ENCODE results near the gene ZPBP.

Gene ZPBP

DNA sequence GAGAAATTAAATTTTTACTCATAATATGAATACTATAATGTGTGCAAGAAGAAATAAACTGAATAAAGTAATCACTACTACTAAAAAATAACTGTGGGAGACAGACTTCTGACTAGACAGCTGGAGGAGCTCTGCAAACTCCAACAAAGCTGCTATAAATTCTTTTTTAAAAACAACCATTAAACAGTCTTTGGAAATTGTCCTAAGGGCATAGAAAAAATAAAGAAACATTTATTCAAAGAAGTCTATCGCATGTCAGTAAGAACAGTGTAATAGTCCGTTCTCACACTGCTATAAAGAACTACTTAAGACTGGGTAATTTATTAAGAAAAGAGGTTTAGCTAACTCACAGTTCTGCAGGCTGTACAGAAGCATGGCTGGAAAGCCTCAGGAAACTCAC, 56.0 kb downstream of the ZPBP start:
- DNase-seq = no peak

DNA sequence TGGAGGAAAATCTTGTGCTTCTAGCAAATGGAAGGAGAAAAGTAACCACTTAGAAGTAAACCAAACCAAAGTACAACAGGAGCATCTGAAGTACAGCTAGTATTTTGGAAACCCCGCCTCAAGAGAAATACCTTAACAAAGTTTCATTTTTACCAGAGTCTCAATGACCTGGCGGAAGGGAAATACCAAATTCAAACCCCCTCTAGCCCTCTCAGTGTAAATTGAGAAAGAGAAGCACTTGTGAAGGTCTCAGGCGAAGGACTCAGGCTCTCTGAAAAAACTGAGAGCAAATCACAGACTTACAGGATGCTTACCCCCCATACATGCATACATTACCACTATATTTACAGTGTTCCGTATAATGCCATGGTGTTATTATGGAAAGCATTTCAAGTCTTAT, 70.1 kb downstream of the ZPBP start:
- no peak for DNase-seq

DNA sequence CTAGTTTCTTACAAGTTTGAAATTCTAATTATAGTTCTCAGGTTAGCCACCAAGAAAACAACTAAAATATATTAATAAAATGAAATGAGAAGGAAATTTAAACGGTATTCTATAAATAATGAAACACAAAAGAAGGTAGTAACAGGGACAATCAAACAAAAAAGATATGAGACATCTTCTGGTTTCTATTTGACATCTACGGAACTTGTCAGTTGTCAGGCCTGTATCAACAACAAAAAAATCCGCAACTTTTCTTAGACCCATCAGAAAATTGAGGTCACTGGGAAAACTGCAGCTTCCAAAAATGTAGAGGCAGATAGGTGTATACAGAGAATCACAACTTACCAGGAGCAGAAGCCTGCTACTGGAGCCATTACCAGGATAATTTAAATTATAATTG, 70.6 kb downstream of the ZPBP start:
- DNase-seq = no peak

DNA sequence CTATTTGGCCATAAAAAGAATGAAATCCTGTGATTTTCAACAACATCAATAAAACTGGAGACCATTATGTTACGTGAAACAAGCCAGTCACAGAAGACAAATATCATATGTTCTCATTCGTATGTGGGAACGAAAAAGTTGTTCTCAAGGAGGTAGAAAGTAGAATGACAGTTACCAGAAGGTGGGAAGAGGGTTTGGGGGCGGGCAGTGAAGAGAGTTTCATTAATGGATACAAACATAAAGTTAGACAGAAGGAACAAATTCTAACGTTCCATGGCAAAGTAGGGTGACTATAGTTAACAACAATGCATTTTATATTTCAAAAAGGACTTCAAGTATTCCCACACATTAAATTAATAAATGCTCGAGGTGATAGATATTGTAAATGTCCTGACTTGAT, 97.4 kb downstream of the ZPBP start:
- DNase-seq = no peak

DNA sequence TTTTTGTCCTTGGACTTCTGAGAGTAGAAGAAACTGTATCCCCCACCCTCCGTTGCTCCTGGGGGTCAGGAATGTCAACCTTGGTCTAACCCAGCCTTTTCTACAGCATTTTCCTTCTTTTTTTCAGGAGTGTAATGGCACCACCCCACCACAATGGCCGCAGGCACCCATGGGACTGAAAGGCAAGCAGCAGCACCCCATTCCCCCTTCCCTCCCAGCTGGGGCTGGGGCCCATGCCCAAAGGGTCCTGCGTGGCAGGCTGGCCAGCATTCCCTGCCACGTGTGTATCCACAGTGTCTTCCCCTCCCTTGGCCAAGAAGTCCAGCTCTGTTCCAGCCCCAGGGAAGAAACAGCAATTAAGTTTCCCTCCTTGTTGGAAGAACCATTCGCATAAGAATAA, 106.9 kb downstream of the ZPBP start:
- no peak for DNase-seq

DNA sequence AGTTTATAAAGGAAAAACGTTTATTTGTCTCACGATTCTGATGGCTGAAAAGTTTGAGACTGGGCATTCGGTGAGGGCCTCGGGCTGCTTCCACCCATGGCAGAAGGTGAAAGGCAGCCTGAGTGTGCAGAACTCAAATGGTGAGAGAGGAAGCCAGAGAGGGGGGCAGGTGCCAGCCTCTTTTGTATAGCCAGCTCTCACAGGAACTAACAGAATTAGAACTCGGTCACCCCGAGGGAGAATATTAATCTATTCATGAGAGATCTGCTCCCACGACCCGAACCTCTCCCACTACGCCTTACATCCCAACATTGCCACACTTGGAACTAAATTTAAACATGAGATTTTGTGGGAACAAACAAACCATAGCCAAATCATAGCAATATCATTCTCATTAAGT, 112.6 kb downstream of the ZPBP start:
- no peak for DNase-seq

DNA sequence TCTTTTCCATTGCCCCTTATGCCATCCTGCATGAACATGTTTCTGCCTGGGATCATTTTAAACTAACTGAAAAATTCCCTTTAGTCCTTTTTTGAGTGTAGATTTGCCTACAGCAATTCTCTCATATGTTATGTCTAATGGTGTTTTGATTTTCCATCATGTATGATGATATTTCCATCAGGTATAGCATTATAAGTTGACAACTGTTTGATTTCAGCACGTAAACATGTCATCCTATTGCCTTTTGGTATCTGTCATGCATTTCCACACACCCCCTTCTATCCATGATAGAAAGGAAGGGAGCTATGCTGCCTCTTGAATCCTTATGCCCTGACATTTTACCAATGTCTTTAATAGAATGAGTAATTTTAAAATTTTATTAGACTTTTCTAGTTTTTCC, 116.8 kb downstream of the ZPBP start:
- DNase-seq = no peak

DNA sequence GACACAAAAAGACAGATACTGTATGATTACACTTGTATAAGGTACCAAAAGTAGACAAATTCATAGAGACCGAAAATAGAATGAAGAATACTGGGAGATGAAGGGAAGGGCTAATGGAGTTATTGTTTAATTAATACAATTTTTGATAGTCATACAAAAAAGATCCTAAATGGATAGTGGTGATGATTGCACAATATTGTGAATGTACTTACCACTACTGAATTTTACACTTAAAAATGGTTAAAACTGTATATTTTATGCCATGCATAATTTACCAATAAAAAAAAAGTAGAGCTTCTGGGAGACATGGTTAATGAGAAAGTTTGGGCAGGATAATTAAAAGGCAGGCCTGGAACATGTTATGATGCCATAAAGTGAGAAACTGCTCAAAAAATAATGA, 119.0 kb downstream of the ZPBP start:
- no peak for DNase-seq

DNA sequence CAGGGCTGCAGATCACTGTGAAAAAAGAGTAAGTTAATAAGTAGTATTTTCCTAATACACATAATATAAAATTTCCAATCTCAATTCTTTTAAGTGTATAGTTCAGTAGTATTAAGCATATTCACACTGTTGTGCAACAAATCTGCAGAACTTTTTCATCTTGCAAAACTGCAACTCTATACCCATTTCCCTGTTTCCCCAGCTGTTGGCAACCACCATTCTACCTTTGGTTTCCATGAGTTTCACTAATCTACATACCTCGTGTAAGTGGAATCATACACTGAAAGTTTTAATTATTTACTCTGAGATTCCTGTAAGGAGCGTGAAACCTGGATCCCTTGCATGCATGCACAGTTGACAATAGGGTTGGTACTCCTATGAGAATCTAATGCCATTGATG, 155.4 kb downstream of the ZPBP start:
- no peak for DNase-seq

DNA sequence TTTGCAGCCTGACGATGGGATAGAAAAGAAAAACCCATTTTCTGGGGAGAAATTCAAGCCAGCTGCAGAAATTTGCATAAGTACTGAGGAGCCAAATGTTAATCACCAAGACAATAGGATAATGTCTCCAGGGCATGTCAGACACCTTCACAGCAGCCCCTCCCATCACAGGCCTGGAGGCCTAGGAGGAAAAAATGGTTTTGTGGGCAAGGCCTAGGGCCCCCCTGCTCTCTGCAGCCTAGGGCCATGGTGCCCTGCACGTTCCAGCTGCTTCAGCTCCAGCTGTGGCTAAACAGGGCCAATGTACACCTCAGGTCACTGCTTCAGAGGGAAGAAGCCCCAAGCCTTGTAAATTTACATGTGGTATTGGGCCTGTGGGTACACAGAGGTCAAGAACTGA, 161.4 kb downstream of the ZPBP start:
- no peak for DNase-seq

DNA sequence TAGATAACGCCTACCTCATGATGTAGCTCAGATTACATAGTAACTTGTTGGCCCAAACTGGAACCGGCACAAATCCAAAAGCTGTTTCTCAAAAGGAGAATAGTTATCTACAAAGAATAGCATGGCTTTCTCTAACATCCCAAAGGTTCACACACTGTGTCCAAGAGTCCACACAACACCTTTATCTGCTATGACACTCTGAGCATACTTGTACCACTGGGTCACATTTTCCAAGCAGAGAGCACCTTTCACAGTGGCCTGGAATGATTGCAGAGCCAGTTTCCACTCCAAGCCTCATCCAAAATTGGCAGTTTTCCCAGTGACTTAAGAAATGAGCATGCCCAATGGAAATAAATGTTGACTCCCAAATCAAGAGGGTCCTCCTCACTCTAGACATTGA, 164.3 kb downstream of the ZPBP start:
- DNase-seq = no peak

DNA sequence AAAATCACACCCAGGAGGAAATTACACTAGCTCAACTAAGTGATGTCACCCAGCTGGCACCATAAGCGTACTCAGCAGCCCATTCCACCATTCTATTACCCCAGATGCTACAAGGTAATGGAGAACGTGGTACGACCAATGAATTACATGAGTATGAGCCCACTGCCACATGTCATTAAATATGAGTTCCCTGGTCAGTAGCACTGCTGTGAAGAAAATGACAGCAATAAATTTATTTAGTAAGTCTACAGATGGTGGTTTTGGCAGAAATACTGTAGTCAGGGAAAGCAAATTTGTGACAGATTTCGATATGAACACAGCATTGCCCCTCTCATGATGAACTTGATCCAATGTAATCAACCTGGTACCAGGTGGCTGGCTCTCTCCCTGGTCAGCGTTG, 165.4 kb downstream of the ZPBP start:
- no peak for DNase-seq

DNA sequence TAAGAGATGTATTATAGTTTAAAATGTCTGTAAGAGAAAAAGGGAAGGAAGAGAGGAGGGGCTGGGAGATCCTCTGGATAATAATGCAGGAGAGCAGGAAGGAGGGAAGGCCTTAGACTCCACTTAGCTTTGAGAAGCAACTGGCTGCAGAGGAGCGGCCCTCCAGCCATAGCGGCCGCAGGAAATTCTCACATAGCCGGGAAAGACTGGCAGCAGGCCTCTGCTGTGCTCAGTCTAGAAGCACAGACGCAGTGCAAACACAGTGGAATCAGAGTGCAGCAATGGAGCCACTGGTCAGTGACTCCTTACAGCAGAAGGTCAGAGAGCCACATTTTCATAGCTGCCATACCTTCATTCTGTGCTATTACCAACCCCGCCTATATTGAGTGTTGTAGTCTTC, 166.3 kb downstream of the ZPBP start:
- no peak for DNase-seq

DNA sequence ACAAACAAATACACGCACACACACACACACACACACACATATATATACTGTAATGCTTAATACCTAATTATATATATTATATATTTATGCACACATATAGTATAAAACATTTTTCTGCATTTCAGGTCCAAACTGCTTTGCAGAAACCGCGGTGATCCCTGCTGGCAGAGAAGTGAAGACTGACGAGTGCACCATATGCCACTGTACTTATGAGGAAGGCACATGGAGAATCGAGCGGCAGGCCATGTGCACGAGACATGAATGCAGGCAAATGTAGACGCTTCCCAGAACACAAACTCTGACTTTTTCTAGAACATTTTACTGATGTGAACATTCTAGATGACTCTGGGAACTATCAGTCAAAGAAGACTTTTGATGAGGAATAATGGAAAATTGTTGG, 181.1 kb downstream of the ZPBP start:
- no peak for DNase-seq

DNA sequence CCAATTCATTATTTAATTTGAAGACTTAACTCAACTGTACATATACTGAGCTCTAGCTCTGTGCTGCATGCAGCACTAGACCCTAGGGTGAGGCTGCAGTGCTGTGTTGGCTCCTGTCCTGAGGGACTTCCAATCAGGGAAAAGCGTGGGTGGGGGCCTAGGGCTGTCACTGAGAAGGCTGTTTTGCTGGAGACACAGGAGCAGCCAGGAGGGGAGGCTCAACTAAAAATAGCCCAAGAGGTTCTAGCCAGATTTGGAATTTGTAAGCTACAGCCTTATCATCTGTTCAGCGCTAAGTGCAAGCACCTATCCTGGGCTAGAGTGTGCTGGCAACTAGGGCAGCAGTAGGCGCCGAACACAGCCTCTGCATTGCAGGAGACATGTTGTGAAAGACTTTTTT, 198.5 kb downstream of the ZPBP start:
- DNase-seq = no peak

DNA sequence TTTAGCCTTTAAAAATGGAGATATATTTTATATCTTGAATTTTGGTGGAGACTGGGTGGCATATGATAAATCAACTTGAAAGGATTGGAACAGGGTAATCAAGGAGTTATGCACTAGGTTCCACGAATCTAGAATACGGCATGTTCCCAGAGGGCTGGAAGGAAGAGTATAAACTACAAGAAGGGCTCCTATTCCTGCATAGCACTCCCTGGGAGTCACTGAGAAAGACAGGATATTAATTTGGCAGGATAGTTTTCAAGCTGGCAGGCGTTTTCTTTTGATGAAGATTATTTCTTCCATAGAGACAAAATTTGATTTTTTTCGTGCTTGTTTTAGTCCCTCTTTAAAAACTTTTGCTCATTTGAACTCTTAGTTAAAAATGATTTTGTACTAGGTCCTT, 199.9 kb downstream of the ZPBP start:
- DNase-seq = no peak

DNA sequence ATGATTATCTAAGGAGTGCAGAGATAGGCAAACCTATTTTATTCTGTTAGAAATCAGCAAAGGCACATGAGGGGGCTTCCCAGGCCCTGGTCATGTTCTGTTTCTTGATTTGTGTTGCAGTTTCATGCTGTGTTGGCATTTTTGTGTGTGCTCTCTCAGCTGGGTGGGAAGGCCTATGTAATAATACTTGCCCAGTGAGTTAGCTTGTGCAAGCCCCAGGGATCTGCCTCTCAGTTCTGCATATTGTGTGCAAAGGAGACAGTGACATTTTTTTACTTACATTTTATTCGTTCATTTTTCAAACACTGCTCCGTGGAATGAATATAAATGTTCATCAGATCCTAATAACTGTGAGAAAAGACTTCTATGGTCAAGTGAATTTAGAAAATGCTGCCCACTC, 200.6 kb downstream of the ZPBP start:
- no peak for DNase-seq
